HG03064 (cell line): ENCODE measurements around the gene FBXL14.
"Not testable (repeated sequence)": the region's sequence is repeated elsewhere in the genome, so short reads cannot be mapped to it uniquely, and the experiment has no call there.

Experiments used
- ATAC-seq: cut with Tn5 transposase; IDR thresholded peaks from one replicate; pipeline ENCODE4 v1.9.1; 2021; ENCODE audit warnings: low read depth; ENCODE audit not compliant: unreplicated experiment

FBXL14 gene

GRCh38 chr12:1622406-1622805, 28.0 kb upstream of the FBXL14 start:
- no peak for ATAC-seq

DNA sequence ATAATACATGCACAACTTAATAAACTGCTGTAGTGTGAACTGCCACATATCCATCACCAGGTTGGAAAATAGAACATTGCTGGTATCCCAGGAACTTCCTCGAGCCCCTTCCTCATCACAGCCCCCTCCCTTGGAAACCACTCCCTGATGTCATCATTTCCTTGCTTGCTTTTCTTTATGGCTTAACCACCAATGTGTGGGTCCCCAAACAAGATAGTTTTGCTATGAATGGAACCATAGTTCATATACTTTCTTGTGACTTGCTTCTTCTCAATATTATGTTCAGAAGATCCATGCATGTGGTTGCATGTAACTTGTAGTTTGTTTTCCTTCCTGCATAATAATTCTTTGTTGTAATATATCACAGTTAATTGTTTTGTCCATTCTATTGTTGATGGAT, 25.7 kb upstream of the FBXL14 start:
- ATAC-seq: no peak

- no peak for ATAC-seq
Measured at GRCh38 chr12:1619587-1619986, 25.2 kb upstream of the FBXL14 start.

- no peak for ATAC-seq
Measured at GRCh38 chr12:1619159-1619558, 24.8 kb upstream of the FBXL14 start.

DNA sequence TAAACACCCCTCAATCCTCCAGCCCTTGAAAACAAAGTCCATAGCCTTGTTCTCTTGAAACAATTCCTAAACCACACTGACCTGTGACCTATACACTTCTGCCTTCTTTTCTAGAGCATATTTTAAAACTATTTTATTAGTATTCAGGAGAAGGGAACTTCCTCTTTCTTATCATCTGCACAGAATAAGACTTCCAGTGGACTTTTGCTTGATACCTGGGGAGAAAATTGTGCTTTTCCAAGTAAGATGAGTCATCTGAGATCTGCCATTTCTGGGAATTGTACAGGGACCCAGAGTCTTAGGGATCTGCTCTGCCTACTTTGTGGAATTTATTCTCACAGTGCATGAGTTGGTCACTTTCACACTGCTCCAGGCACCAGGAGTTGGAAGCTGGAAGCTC, 24.1 kb upstream of the FBXL14 start:
- ATAC-seq: no peak

- ATAC-seq: no peak
Measured at GRCh38 chr12:1616233-1617066, 22.1 kb upstream of the FBXL14 start.

GRCh38 chr12:1614360-1614759, 20.0 kb upstream of the FBXL14 start:
- ATAC-seq: no peak

DNA sequence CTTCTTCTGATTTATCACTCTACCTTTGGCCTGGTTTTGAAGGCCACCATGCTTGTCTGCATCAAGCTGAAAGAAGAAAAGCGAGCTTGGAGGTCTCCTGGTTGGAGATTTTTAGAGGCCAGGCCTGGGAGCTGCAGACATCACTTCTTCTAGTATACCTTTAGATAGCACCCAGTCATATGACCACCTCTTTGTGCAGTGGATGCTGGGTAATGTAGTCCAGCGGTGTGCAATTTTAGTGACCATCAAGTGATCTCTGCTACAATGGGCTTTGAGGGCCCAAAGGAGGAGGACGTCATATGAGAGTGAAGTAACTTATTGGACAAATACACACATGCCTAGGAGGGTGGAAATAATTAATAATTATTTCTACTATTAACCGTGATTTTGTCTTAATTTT, 19.5 kb upstream of the FBXL14 start:
- ATAC-seq: no peak

- ATAC-seq: no peak
Measured at GRCh38 chr12:1611803-1612572, 17.6 kb upstream of the FBXL14 start.

GRCh38 chr12:1610072-1610643, 15.8 kb upstream of the FBXL14 start:
- no peak for ATAC-seq

- ATAC-seq: no peak
Measured at GRCh38 chr12:1608713-1609119, 14.3 kb upstream of the FBXL14 start.

- ATAC-seq: no peak
Measured at GRCh38 chr12:1607940-1608712, 13.7 kb upstream of the FBXL14 start.

DNA sequence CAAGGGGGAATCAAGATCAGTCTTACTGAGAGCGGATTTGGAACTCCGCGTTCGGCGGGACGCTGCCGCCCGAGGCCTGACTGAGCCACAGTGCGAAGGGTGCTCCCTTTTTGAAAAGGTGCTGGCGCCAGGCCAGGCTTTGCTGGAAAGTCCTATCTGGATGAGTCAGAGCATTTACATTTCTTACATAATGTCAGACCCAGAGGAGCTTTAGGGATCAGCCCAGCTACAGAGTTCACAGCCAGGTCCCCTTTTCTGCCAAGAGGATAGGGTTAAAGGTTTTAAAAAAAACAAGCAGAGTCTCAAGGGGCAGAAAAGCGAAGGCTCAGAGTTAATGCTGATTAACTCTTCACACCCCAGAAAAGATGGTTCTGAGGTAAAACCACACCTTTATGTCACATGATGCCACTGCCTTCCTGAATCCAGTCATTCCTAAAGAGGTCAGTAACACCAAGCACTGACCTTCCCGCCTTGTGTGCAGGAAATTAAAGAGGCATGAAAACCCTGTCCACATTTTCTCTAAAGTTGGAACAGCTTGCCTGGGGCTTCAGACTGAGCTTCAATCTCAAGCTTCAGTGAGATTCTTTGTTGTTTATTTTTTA, 11.7 kb upstream of the FBXL14 start:
- ATAC-seq: no peak

DNA sequence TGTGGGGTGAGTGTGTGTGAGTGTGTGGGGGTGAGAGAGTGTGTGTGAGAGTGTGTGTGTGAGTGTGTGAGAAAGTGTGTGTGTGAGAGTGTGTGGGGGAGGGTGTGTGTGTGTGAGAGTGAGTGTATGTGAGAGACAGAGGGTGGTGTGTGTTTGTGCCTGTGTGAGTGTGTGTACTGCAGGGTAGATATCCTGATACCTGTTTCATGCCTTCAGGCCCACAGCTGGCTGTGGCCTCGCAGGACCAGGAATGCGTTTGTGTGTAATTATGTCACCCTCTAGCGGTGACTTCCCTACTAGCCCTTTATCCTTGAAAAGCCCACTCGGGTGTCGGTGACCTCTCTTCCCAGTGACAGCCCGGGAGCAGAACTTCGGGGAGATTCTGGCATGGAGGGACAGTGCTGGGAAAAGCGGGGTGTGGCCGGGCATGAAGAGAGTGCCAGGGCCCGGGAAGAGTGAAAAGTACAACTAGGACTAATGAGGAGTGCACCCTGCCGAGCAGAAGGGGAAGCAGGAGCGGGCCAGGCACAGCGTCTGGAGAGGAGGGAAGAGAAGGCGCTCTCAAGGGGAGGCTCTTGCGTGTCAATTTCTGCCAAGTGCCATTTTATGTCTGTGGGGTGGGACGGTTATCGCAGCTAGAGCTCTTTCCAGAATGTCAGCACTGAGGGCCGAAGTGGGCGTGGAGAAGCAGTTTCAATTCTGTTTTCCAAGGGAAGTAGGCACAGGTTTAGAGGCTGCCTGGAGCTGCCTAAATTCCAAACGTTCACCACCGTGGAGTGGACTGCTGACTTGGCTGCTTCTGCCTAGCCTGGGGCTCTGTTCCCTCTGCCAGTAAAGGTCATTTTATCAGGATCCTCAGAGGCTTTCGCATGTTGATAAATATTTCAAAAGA, 11.0 kb upstream of the FBXL14 start:
- no peak for ATAC-seq

DNA sequence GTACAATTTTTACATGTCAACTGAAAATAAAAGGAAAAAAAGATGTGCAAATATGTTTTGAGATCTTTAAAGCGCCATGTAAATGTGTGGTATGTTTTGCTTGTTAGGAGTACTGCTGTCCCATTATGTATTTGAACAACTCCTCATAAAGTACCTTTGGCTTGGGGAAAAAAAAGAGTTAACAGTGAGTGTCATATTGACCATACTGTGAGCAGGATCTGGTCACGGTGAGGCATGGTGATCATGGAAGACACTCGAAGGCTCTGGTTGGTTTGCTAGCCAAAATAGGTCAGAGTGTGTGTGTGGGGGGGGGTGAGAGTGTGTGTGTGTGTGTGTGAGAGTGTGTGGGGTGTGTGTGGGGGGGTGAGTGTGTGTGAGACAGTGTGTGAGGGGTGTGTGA, 10.1 kb upstream of the FBXL14 start:
- no peak for ATAC-seq

- ATAC-seq: no peak
Measured at GRCh38 chr12:1603269-1603993, 9.1 kb upstream of the FBXL14 start.

DNA sequence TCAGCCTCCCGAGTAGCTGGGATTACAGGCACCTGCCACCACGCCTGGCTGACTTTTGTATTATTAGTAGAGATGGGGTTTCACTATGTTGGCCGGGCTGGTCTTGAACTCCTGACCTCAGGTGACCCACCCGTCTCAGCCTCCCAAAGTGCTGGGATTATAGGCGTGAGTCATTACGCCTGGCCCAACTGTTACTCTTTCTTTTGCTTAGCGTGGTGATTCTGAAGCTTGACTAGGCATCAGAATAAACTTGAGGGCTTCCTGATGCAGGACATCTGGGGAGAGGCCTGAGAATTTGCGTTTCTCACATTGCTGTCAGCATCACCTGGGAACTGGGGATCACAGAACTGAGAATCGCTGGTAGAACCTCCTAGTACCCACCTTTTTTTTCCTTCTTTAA, 8.3 kb upstream of the FBXL14 start:
- not testable (repeated sequence) for ATAC-seq

- no peak for ATAC-seq
Measured at GRCh38 chr12:1598757-1599156, 4.4 kb upstream of the FBXL14 start.
